Stimulated activated naive CD4-positive, alpha-beta T cell (primary cell): Measurements from ENCODE around the gene DOK7.

Experiments
- DNase-seq, 6 experiments: peaks; one replicate each; lab custom pipeline; 2025; lab: John Stamatoyannopoulos, UW

DOK7 gene

GRCh38 chr4:3520796-3521600, 57.9 kb downstream of the DOK7 start:
- no peak for DNase-seq

GRCh38 chr4:3521621-3522325, 58.7 kb downstream of the DOK7 start:
- DNase-seq, result no peak

GRCh38 chr4:3522326-3522640, 59.2 kb downstream of the DOK7 start:
- no peak for DNase-seq

GRCh38 chr4:3522651-3523050, 59.5 kb downstream of the DOK7 start:
- DNase-seq, result no peak

GRCh38 chr4:3523146-3523627, 60.1 kb downstream of the DOK7 start:
- DNase-seq, result no peak

- no peak for DNase-seq
Observed at GRCh38 chr4:3523628-3524221, 60.6 kb downstream of the DOK7 start.

GRCh38 chr4:3524349-3524748, 61.2 kb downstream of the DOK7 start:
- no peak for DNase-seq

GRCh38 chr4:3524920-3525319, 61.8 kb downstream of the DOK7 start:
- no peak for DNase-seq

- no peak for DNase-seq
Observed at GRCh38 chr4:3525532-3526430, 62.7 kb downstream of the DOK7 start.

- DNase-seq, result no peak
Observed at GRCh38 chr4:3526456-3526855, 63.4 kb downstream of the DOK7 start.

GRCh38 chr4:3527101-3527913, 64.2 kb downstream of the DOK7 start:
- DNase-seq, result no peak

GRCh38 chr4:3527914-3528876, 65.1 kb downstream of the DOK7 start:
- no peak for DNase-seq

GRCh38 chr4:3529363-3529762, 66.3 kb downstream of the DOK7 start:
- no peak for DNase-seq

GRCh38 chr4:3530051-3530450, 66.9 kb downstream of the DOK7 start:
- no peak for DNase-seq

GRCh38 chr4:3530663-3531254, 67.7 kb downstream of the DOK7 start:
- no peak for DNase-seq

- no peak for DNase-seq
Observed at GRCh38 chr4:3531318-3531878, 68.3 kb downstream of the DOK7 start.

GRCh38 chr4:3531879-3532750, 69.0 kb downstream of the DOK7 start, which contains the start of gene LRPAP1:
Gene LRPAP1, minus strand, starts transcription at chr4:3532422. Its CDS starts 10 bp downstream, at chr4:3532412.
- peak; percentile 69 to 89 (median 87) for DNase-seq
